Fibroblast of the conjunctiva (primary cell): ENCODE data around the gene PRICKLE3.
"Not testable (repeated sequence)": the region's sequence is repeated elsewhere in the genome, so short reads cannot be mapped to it uniquely, and the experiment has no call there.

ENCODE experiments used
- DNase-seq: peaks from one replicate; pipeline ENCODE4 v3.0.0-alpha.2; 2010; ENCODE audit warnings: low read depth

The PRICKLE3 gene

DNA sequence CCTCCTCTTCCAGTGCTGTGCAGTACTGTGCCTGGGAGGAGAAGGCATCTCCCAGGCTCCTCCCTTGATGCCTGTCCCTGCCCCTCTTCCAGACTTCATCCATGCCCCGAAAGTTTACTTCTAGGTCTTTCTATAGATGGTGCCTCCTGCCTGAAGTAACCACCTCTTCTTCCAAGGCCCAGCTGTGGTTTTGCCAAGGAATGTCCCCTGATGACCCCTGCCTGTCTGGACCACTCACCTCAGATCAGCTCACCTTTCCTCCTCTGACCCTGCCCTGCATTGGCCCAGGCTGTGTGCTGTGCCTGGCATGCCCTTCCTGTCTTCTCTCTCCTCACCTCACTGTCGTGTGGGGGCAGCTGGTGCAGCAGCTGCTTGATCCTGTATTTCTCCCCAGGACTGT is 6.8 kb downstream of the PRICKLE3 start:
- DNase-seq, result no peak

DNA sequence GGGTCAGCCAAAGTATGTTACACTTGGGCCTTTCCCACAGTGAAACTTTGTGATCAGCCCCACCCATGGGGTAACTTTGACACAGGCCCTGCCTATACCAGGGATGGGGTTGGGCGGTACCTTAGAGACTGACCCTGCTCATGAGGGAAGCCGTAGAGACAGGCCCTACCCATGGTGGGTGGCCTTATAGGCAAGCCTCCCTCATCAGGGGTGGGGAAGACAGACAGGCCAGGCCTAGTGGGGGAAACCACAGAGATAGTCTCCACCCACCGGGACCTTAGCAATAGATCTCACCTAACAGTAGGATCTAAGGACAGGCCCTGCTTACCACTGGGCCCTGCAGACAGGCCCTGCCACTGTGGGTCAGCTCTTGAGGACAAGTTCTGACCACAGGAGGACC is 7.6 kb downstream of the PRICKLE3 start:
- no peak for DNase-seq

DNA sequence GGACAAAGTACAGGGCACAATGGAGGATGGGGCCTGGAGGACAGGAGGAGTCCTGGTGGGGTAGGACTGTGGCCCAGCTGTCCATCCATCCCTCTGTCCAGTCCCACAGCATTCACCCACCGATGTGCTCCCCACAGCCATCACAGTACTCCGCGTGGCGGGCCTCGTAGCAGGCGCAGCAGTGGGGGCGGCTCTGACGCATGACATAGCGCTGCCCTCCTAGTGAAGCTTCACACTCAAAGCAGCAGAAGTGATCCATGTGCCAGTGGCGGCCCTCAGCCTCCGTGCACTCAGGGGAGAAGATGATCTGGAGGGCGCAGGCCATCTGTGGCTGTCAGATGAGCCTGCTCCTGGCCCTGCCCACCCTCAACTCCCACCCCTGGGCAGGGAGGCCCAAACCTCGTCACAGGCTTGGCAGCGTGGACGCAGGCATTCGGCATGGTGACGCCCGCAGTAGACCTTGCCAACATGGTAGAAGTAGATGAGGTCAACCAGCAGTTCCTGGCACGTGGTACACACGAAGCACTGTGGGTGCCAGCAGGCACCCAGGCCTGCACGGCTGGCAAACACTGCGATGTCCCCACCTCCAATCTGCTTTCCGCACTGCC is 8.2 kb downstream of the PRICKLE3 start:
- no peak for DNase-seq

DNA sequence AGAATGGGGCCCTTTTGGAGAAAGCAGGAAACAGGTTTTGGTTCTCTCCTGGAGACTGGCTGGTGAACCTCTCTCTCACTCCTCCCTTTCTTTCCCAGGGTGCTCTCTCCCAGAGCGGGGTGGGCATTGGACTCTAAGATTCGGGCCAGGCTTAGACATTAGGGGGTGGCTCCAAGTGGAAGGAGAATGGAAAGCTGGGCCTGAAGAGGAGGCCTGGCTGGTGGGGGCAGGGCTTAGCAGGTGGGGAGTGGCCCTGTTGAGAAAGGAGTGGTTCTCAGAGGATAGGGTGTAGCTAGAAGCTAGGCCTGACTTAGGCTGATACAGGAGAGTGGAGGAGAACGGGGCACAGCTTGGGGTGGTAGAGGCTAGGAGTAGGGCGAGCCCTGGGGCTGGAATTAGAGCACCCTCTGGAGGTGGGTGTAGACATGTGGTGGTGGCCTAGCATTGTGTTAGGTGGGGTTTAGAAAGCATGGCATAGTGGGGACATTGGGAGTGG is 8.8 kb downstream of the PRICKLE3 start:
- DNase-seq, result no peak

DNA sequence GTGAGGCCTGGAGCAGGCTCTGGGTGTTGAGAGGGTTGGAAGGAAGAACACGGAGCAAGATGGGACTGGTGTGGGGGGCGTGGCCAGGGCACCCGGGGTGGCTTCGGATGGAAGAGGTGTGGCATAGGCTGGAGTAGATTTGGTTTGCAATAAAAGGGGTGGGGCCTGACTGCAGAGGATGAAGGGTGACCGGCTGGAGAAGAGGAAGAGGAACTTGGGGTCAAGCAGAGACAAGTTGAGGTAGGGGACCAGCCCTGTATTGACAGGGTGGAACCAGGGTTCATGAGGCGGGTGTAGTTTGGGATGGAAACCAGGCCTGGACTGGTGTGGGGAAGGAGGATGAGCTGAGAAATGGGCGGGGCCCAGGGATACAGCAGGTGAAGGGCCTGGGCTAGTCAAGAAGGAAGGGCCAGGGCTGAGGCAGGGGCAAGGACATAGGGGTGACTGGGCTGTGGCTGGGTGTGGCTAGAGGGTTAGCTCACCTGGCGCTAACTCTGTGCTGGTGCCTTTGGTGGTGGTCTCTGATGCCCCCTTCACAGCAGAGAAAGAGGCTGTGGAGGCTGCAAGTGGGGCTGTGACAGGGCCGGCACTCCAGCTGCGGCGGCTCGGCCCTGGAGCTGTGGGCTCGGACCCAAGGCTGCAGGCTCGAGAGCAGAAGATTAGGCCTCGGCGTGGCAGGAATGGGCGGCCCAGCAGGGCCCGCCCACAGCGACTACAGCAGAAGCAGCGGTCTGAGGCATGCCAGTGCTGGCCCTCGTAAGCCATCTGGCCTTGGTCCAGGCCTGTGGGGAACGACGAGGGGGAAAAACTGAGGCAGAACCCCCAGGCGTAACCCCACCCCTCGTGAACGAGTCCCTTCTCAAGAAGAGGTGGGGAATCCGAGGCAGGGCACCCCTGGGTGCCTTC is 9.5 kb downstream of the PRICKLE3 start:
- DNase-seq, result no peak

DNA sequence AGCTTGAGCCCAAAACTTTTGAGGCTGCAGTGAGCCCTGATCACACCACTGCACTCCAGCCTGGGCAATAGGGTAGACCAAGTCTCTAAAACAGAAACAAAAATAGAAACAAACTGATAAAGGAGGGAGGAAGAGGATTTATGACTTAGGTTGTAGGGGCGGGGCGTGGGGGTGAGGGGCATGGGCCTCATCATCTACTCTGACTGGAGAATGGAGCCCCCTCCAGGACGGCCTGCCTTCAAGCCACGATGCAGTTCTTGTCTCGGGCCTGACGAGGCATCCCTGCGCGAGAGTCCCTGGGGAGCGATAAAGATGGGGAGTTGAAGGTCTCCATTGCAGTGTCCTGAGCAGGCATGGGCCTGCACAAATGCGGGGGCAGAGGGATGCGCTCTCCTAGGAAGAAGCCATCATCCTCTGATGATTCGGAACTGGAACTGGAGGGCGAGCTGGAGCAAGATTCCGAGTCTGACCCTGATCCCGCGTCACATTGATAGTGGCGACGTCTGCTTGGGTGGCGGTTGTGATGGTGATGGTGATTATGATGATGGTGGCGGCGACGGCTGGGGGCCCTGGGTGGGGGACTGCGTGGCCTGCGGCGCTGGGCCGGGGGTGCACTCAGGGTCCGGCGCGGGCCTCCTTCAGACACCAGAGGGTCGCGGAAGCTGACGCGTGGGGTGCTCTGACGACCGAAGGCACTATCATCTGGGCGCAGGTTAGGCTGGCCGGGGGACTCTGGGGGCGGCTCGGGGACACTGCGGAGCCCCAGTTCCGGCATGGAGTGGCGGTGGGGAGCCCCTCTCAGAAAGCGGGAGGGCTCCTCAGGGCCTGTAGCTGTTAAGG is 10.5 kb downstream of the PRICKLE3 start:
- no peak for DNase-seq

DNA sequence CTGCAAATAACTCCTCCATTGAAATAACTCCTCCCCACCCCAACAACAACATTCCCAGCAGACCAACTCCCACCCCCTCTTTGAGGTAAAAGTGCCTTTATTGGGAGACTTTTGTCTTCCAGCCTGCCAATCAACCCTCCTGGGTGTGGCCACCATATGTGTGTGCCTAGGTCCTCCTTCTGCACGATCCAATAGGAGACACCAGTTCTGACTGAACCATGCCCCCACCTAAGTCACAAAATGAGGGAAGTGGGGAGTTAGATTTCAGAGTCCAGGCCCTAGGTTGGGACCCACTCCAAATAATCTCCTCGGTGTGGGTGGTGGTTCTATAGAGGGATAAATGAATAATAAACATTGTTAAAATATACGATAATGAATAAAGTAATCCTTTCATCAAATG is 11.4 kb downstream of the PRICKLE3 start:
- DNase-seq, result no peak

DNA sequence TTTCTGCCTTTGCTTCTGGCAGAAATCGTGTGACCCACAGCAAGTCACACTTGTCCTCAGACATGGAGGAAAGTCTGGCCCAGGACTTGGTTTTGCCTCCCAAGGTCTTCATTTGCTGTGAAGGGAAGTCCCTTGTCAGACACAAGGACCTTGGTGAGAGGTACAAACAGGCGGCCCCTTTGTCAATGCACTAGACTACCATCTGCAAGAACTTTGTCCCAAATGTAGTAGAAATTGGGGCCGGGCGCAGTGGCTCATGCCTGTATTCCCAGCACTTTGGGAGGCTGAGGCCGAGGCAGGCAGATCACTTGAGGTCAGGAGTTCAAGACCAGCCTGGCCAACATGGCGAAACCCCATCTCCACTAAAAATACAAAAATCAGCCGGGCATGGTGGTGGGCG is 12.6 kb downstream of the PRICKLE3 start:
- not testable (repeated sequence) for DNase-seq

DNA sequence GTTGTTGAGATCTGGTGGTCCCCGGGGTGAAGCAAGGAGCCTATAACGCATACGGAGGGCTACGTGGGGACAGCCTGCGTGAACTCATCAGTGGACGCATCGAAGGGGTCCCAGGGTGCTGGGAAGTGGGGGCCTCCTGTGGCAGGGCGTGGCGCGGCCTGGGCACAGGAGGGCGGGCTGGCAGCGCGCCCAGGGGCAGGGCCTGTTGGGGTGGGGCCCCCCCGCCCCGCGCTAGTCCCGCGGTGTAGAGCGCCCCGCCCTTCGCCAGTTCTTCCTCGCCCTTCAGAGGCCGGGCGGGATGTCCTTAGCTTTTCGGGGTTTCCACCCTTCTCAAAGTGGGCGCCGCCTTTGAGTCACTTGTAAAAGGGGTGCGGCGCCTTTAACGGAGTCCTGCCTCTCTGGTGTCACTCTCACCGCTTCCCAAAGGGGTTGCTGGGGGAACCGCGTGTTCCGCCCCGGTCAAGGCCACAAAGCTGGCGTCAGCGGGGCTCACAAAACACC is 13.8 kb downstream of the PRICKLE3 start:
- peak; percentile 45 for DNase-seq

DNA sequence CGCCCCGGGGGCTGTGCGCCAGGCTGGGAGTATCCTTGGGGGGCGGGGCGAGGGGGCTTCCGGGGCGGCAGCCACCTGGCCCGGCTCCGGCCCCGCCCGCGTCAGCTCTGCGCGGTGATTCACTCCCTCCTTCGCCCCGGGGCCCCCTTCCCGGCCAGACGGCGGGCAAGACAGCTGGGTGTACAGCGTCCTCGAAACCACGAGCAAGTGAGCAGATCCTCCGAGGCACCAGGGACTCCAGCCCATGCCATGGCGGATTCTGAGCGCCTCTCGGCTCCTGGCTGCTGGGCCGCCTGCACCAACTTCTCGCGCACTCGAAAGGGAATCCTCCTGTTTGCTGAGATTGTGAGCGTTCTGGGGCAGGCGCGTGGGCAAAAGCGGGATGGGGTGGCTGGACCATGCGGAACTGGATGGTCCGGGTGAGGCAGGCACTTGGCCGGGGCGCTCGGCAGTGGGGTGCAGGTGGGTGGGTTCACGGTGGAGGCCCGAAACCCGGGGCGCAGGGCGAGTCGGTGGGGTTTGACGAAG is 14.4 kb downstream of the PRICKLE3 start, which contains the start of gene PLP2:
PLP2 (plus strand) TSS at position 147 of the 528 bp plus-strand sequence; CDS start at position 250, 103 bp downstream.
- DNase-seq, result no peak

DNA sequence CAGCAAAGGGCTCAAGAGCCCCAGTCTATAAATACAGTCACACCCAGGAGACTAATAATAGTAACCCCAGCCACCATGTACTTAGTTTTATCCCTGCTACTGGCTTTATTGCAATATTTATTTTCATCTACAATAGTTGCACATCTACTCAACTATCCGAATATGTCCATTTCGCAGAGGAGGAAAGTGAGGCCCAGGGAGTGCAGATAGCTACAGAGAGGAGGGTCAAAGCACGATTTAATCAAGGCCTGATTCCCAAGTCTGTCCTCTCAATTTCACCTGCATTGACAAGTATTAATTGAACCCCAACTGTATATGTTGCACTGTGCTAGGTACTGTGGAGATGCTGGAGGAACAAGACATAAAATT is 18.4 kb downstream of the PRICKLE3 start:
- no peak for DNase-seq

DNA sequence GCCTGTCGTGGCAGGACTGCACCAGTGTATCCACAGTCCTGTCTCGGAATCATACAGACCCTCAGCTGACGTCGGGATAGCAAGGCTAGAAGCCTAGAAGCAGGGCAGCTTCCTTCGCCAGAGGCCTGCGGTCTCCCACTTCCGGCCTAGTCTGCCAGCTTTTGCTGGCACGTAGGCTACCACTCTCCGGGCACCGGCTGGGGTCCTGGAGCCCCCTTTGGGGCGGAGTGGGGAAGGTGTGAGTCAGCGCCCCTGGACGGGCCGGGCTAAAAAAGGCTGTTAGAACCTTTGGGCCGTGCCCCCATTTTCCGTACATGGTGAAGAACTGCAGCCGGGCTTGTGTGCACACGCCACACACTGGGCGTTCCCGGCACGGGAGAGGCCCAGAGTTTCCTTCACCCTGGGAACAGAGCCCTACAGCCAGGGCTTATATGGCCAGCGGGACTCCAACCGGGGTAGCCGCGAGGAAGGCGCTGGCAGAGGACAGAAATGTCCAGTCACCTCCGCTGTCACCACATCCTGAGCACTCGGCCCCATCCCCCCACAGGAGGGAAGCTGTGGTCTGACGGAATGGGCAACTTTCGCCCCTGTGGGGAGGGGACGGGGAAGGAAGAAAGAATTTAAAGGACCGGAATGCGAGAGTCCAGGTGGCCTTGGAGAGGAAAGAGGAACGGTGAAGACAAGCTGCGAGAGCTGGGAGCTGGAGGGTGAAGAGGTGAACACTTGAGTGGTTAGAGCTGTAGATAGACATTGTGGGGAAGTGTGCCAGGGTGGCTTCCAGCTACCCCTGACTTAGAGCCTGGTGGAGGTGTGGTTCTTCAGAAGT is 19.0 kb downstream of the PRICKLE3 start:
- DNase-seq, result no peak

DNA sequence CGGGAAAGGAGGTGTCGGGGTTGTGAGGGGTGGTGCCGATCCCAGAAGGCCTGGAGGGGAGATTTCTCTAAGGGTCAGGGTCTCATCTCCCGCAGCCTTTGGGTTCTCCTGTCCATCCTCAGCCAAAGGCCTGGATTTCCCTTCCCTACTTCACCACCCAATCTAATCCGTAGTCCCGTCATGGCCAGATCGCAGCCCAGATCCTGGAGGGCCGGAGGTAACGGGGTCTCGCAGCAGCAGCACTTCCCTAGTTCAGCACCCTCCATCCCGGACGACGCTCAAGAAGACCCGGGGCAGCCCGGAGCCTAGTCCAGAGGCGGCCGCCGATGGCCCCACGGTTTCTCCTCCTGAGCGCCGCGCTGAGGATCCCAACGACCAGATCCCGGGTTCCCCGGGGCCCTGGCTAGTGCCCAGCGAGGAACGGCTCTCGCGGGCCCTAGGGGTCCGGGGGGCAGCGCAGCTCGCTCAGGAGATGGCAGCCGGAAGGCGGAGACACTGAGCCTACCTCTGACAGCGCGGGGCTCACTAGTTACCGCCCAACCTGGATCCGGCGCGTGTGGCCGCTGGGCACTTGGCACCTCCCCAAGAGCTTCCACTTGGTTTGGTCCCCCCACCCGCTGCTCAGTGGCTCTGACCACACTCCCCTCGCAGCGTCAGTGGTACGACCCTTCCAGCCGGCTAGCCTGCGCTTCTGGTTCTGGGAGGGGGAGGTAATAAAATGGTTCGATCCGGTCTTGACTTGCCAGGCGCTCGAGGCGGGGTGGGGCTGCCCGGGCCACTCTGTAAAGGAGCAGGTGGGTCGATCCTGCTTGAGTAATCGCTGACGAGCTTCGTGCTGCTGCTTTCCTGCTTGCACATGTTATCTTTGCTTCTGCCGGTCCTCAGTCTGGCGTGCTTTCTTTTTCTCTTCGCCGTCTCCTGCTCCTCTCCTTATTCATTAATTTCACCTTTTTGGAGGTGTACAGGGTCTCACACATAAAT is 20.0 kb downstream of the PRICKLE3 start:
- peak; percentile 40 for DNase-seq

DNA sequence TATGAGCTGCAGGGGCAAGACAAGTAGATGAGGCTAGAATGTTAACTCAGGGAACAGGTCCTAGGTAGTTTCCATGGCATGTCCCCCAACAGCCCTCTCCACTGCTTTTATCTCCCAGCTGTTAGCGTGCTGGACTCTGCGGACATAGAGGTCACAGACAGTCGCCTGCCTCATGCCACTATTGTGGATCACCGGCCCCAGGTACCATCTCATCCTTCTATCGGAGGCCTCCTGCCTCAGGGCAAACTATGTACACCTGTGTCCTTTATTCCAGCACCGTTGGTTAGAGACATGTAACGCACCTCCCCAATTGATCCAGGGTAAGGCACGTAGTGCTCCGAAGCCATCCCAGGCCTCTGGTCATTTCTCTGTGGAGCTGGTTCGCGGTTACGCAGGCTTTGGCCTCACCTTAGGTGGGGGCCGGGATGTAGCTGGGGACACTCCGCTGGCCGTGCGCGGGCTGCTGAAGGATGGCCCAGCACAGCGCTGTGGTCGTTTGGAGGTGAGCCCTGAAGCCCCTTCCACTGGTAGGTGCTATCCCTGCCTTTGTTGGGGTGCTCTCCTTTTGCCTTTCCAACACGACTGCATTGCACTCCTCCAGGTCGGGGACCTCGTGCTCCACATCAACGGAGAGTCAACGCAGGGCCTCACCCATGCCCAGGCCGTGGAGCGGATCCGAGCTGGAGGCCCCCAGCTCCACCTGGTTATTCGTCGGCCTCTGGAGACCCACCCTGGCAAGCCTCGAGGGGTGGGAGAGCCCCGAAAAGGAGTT is 21.4 kb downstream of the PRICKLE3 start:
- DNase-seq, result no peak

DNA sequence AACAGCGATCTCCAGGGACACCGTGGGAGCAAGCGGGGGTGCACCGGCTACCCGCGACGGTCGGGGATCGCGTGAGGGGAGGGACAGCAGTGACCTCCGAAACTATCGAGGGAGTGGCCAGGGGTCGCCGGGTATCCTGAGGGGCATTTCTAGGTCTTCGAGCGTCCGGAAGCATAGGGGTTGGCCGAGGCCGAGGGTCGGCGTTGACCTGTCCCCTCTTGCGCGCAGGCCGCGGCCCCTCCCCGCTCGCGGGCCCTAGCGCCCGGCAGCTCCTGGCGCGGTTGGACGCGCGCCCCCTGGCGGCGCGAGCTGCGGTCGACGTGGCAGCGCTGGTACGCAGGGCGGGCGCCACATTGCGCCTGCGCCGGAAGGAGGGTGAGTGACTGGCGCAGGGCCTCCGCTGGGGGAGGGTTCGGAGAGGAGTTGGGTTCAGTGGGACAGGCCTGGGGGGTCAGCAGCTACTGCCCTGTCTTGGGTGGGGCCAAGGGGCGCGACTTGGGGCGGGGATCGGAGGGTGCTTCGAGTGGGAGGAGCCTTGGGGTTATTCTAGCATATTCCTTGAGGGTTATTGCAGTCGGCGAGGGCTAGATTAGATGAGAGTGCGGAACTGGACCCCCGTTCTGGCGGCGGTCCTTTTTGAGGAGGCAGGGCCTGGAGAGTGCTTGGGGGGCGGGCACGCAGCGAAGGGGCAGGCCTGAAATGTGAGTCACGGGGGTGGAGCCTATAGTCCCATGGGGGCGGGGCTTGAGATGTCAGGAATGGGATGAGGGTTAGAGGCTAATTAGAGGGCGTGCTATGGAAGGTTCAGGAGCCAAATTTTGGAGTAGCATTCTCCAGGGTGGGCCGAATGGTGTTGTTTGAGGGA is 22.4 kb downstream of the PRICKLE3 start:
- peak; percentile 73 for DNase-seq

DNA sequence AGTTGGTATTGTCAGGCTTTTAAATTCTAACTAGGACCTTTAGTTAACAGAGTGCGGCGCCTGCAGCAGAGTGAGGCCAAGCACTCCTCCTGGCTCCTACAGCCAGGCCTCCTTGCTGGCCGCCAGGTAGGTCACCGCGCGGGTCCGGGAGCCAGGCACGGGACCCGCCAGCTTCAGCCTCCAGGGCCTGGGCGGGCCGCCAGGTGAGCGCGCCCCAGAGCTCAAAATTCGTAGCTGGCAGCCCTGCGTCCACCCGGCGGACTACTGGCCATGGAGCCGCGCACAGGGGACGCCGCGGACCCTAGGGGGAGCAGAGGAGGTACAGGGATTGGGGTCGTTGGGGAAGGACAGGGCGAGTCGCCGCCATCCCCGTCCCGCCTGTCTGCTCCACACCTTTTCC is 23.6 kb downstream of the PRICKLE3 start, which contains the start of gene MAGIX:
MAGIX (plus strand) TSS at position 139 of the 400 bp plus-strand sequence; CDS start at position 271, 132 bp downstream.
- no peak for DNase-seq

DNA sequence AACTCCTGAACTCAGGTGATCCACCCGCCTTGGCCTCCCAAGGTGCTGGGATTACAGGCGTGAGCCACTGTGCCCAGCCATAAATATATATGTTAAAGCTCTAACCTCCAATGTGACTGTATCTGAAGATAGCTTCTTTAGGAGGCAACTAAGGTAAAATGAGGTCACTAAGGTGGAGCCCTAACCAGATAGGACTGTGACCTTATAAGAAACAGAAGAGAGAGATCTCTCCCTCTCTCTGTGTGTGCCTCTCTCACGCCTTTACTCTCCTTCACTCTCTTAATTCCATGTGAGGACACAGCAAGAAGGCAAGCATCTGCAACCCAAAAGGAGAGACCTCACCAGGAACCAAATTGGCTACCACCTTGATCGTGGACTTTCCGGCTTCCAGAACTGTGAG is 24.5 kb downstream of the PRICKLE3 start:
- no peak for DNase-seq

DNA sequence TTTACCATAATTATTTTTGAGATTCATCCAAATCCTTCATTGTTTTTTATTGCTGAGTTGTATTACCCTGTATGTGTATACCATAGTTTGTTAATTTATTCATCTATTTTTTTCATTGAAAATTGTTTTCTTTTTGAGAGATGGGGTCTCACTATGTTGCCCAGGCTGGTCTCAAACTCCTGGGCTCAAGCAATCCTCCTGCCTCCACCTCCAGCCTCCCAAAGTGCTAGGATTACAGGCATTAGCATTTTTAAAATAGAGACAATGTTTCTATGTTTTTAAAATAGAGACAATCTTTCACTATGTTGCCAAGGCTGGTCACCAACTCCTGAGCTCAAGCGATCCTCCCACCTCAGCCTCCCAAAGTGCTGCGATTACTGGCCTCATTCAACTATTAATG is 25.3 kb downstream of the PRICKLE3 start:
- no peak for DNase-seq
